Spleen (tissue), 7 donors: Measurements from ENCODE around the gene KRT77.

Experiments
- CTCF ChIP-seq, 11 experiments: fragments of 200-600 bp in 7 of 11; fragments of 450-650 bp in 4 of 11; sonication (generic) in 4 of 11; IDR thresholded peaks in 8 of 11; conservative IDR thresholded peaks in 3 of 11; 1 replicate in 7 of 11; 2 replicates in 4 of 11; pipeline versions ENCODE4 v1.4.0 to v1.8.0; 2016 to 2021; ENCODE audit warnings: antibody characterized with exemption in 11 of 11, inconsistent platforms in 4 of 11, mild to moderate bottlenecking in 1 of 11
- POLR2A ChIP-seq, 3 donors: fragments of 450-650 bp; IDR thresholded peaks; one replicate each; pipeline ENCODE4 v1.5.1; 2017; ENCODE audit warnings: antibody characterized with exemption in 3 of 3, mild to moderate bottlenecking in 1 of 3
- POLR2AphosphoS5 ChIP-seq, 3 donors: sonication (generic); formaldehyde crosslinking; IDR thresholded peaks; one replicate each; pipeline ENCODE4 v1.5.1; 2017; ENCODE audit warnings: antibody characterized with exemption in 3 of 3
- donor health status: DM: no; HTN: no; CAD: no; lungs with moderate emphysema.
- donor health status: DM: no; HTN: no; CAD: no.
- donor health status: DM: no; HTN: no; CAD: no.

- TF ChIP-seq CTCF (IDR thresholded peaks at IDR 0.05 in 8 of 11, conservative IDR thresholded peaks at IDR 0.05 in 3 of 11) (no peak), POLR2AphosphoS5 (IDR thresholded peaks at IDR 0.05) (no peak), POLR2A (IDR thresholded peaks at IDR 0.05) (no peak)
Measured at GRCh38 chr12:52644078-52644415, 59.3 kb downstream of the KRT77 start.
